ENCODE results near the gene ZFHX2.

ZFHX2 gene

GRCh38 chr14:23481979-23482822, 69.4 kb downstream of the ZFHX2 start:
- in situ Hi-C loops (cut with HindIII; ENCODE audit: low sequenced_read_pairs) = loop anchor here (5.0 kb wide), 1 partner anchor 50 kb away; no protein-coding TSS in a partner anchor

DNA sequence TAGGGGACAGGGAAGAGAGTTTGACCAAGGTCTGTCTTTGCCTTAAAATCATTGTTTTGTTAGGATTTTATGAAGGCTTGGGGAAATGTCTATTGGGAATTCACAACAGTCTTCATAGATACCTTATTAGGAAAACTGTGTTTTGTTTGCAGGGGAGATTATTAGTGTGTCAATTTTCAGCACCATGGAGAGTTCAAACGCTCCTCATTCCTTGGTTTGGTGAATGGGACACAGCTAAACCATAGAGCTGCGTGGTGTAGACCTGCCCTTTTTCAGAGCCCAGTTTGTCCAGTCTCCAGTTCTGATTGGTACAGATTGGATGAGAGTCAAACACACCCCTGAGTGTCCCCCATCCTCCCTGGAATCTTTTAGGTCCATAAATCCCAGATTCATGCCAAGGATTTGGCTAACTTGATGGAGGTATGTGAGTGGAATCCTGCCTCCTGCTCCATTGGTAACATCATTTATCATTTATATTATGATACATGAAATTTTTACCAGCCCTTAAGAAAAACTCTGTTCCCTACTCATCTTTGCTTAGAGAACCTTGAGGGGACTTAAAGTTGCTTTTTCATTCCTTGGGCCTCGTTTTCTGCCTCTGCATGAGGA, 70.1 kb downstream of the ZFHX2 start:
- in situ Hi-C loops (cut with HindIII; ENCODE audit: low sequenced_read_pairs) = loop anchor here (5.0 kb wide), 1 partner anchor 51 kb away; no protein-coding TSS in a partner anchor

- in situ Hi-C loops (cut with HindIII; ENCODE audit: low sequenced_read_pairs) = no loop called here
Measured at GRCh38 chr14:23478109-23478759, 73.3 kb downstream of the ZFHX2 start.

- in situ Hi-C loops (cut with HindIII; ENCODE audit: low sequenced_read_pairs) = no loop called here
Measured at GRCh38 chr14:23470947-23471346, 80.6 kb downstream of the ZFHX2 start.

Measured in endothelial cell of hepatic sinusoid (primary cell).